H1 (cell line): ENCODE data around the gene FPGS. TPM values are rescaled to one million over a fixed set of nuclear protein-coding genes. Genes with fewer than 3 reads are reported as not detected.

Source experiments
- CTCF ChIA-PET: fragments of 300-600 bp; sonication (Branson Sonifier 250); formaldehyde crosslinking; loops from one replicate; lab custom pipeline; 2021; ENCODE audit not compliant: partially characterized antibody; lab: Charles Lee
- POLR2A ChIA-PET: fragments of 300-600 bp; sonication (Branson Sonifier 250); formaldehyde crosslinking; loops from one replicate; lab custom pipeline; 2021; ENCODE audit warnings: inconsistent platforms; ENCODE audit not compliant: partially characterized antibody; lab: Charles Lee
- DNase-seq, 2 experiments: peaks; one replicate each; pipeline versions ENCODE4 v3.0.0 to v3.0.0-alpha.2; 2010 to 2022; ENCODE audit warnings: low spot score in 2 of 2, low read depth in 1 of 2, mixed read lengths in 1 of 2
- FAIRE-seq: peaks from 2 replicates; lab custom pipeline; 2011; peaks lifted over from hg19 to GRCh38; lab: Jason Lieb, UNC
- H2AFZ ChIP-seq: 2 replicates; pipeline ENCODE4 v1.8.1; 2012; ENCODE audit warnings: low read length, inconsistent platforms
- H2AK5ac ChIP-seq: 2 replicates; pipeline ENCODE4 v1.6.1; 2013; ENCODE audit warnings: low read depth, low read length
- H2BK120ac ChIP-seq: replicated peaks from 2 replicates; pipeline ENCODE3; 2013; ENCODE audit warnings: low read depth, low read length, inconsistent platforms
- H2BK12ac ChIP-seq: 2 replicates; pipeline ENCODE4 v1.6.1; 2013; ENCODE audit warnings: low read depth, low read length
- H2BK15ac ChIP-seq: 2 replicates; pipeline ENCODE4 v1.6.1; 2013; ENCODE audit warnings: low read length
- H2BK20ac ChIP-seq: 2 replicates; pipeline ENCODE4 v1.6.1; 2013; ENCODE audit warnings: low read length
- H2BK5ac ChIP-seq: 2 replicates; pipeline ENCODE4 v1.6.1; 2013; ENCODE audit warnings: low read depth, low read length
- H3K14ac ChIP-seq: 2 replicates; pipeline ENCODE4 v1.6.1; 2013; ENCODE audit warnings: inconsistent platforms; ENCODE audit not compliant: insufficient read length
- H3K18ac ChIP-seq: 2 replicates; pipeline ENCODE4 v1.6.1; 2013; ENCODE audit warnings: low read length; ENCODE audit errors: extremely low read depth
- H3K23ac ChIP-seq: 2 replicates; pipeline ENCODE4 v1.6.1; 2013; ENCODE audit warnings: inconsistent platforms; ENCODE audit not compliant: insufficient read length
- H3K23me2 ChIP-seq: 2 replicates; pipeline ENCODE4 v1.6.1; 2013; ENCODE audit warnings: low read depth, low read length
- H3K27ac ChIP-seq: 2 replicates; pipeline ENCODE4 v1.6.1; 2011; ENCODE audit warnings: low read depth, low read length, inconsistent platforms
- H3K27me3 ChIP-seq, 4 experiments: replicated peaks in 1 of 4; 1 replicate in 1 of 4; 2 replicates in 3 of 4; pipeline versions ENCODE4 v1.6.1 to v1.8.1; 2011 to 2013; ENCODE audit warnings: low read length in 3 of 4, mild to moderate bottlenecking in 3 of 4, inconsistent platforms in 2 of 4, mixed read lengths in 2 of 4, moderate library complexity in 1 of 4; ENCODE audit not compliant: control insufficient read depth in 3 of 4, insufficient read depth in 3 of 4; ENCODE audit errors: extremely low read depth in 1 of 4
- H3K36me3 ChIP-seq, 4 experiments: 2 replicates each; pipeline versions ENCODE4 v1.6.1 to v1.8.1; 2011 to 2013; ENCODE audit warnings: mild to moderate bottlenecking in 4 of 4, low read length in 3 of 4, moderate library complexity in 2 of 4, control low read depth in 1 of 4, inconsistent platforms in 1 of 4; ENCODE audit not compliant: insufficient read depth in 4 of 4, control insufficient read depth in 2 of 4
- H3K4ac ChIP-seq: replicated peaks from 2 replicates; pipeline ENCODE3; 2013; ENCODE audit warnings: low read length, low read depth, mixed read lengths, inconsistent platforms; ENCODE audit not compliant: insufficient read length
- H3K4me1 ChIP-seq, 4 experiments: replicated peaks in 1 of 4; 1 replicate in 1 of 4; 2 replicates in 3 of 4; pipeline versions ENCODE4 v1.6.1 to v1.8.1; 2011 to 2013; ENCODE audit warnings: low read length in 3 of 4, inconsistent platforms in 2 of 4, mixed read lengths in 1 of 4; ENCODE audit not compliant: insufficient read depth in 4 of 4, control insufficient read depth in 3 of 4
- H3K4me2 ChIP-seq, 2 experiments: 2 replicates each; pipeline versions ENCODE4 v1.6.1 to v1.8.1; 2011 to 2013; ENCODE audit warnings: low read depth in 2 of 2, low read length in 2 of 2, control low read depth in 1 of 2, inconsistent platforms in 1 of 2, mild to moderate bottlenecking in 1 of 2; ENCODE audit not compliant: insufficient read depth in 1 of 2
- H3K4me3 ChIP-seq, 4 experiments: fragments of 200-600, 300-600 bp in 1 of 4; sonication (generic), shearing (Covaris generic), sonication (Bioruptor Twin) in 1 of 4; 2 replicates each; pipeline versions ENCODE4 v1.5.1 to v1.8.1; 2011 to 2016; ENCODE audit warnings: low read length in 4 of 4, low read depth in 3 of 4, control low read depth in 2 of 4, inconsistent platforms in 2 of 4, mild to moderate bottlenecking in 2 of 4, mixed read lengths in 1 of 4, moderate library complexity in 1 of 4; ENCODE audit not compliant: insufficient read depth in 2 of 4; ENCODE audit errors: extremely low read depth in 1 of 4
- H3K56ac ChIP-seq: replicated peaks from 2 replicates; pipeline ENCODE3; 2013; ENCODE audit warnings: low read depth, mild to moderate bottlenecking, mixed read lengths, low read length, inconsistent platforms; ENCODE audit not compliant: insufficient read length
- H3K79me1 ChIP-seq: 2 replicates; pipeline ENCODE4 v1.6.1; 2013; ENCODE audit warnings: low read depth, low read length, control low read depth
- H3K79me2 ChIP-seq, 2 experiments: 2 replicates each; pipeline versions ENCODE4 v1.6.1 to v1.8.1; 2012 to 2013; ENCODE audit warnings: low read length in 2 of 2, mild to moderate bottlenecking in 2 of 2, inconsistent platforms in 1 of 2; ENCODE audit not compliant: insufficient read depth in 2 of 2, control insufficient read depth in 1 of 2
- H3K9ac ChIP-seq, 4 experiments: replicated peaks in 1 of 4; 1 replicate in 1 of 4; 2 replicates in 3 of 4; pipeline versions ENCODE4 v1.6.1 to v1.8.1; 2011 to 2013; ENCODE audit warnings: low read depth in 3 of 4, low read length in 3 of 4, control low read depth in 2 of 4, mild to moderate bottlenecking in 2 of 4, moderate library complexity in 2 of 4, inconsistent platforms in 1 of 4; ENCODE audit errors: extremely low read depth in 1 of 4
- H3K9me3 ChIP-seq, 2 experiments: 2 replicates each; pipeline versions ENCODE4 v1.6.1 to v1.8.1; 2012 to 2013; ENCODE audit warnings: mild to moderate bottlenecking in 2 of 2, moderate library complexity in 2 of 2, control low read depth in 1 of 2, inconsistent platforms in 1 of 2, low read depth in 1 of 2, low read length in 1 of 2, mixed read lengths in 1 of 2; ENCODE audit not compliant: insufficient read depth in 2 of 2
- H4K20me1 ChIP-seq, 2 experiments: replicated peaks in 1 of 2; 2 replicates each; pipeline versions ENCODE3 to v1.8.1; 2011 to 2013; ENCODE audit warnings: inconsistent platforms in 2 of 2, low read length in 2 of 2, mild to moderate bottlenecking in 1 of 2; ENCODE audit not compliant: insufficient read depth in 2 of 2, control insufficient read depth in 1 of 2
- H4K5ac ChIP-seq: 2 replicates; pipeline ENCODE4 v1.6.1; 2013; ENCODE audit warnings: low read length, low read depth, mixed read lengths, inconsistent platforms; ENCODE audit not compliant: insufficient read length
- H4K8ac ChIP-seq: 2 replicates; pipeline ENCODE4 v1.8.0; 2013; ENCODE audit warnings: mild to moderate bottlenecking, moderate library complexity, low read length, inconsistent platforms; ENCODE audit not compliant: insufficient read depth; ENCODE audit errors: extremely low read depth
- H4K91ac ChIP-seq: replicated peaks from 2 replicates; pipeline ENCODE3; 2013; ENCODE audit warnings: low read length, mixed read lengths, inconsistent platforms; ENCODE audit not compliant: insufficient read length
- CHD1 ChIP-seq: IDR thresholded peaks from 2 replicates; pipeline ENCODE4 v1.6.1; 2012; ENCODE audit warnings: low read depth, low read length, improper control_type of control experiment
- HDAC2 ChIP-seq, 2 experiments: fragments of 300-600 bp in 1 of 2; sonication (generic) in 1 of 2; IDR thresholded peaks; 2 replicates each; pipeline ENCODE4 v1.6.1; 2011 to 2012; ENCODE audit warnings: low read depth in 2 of 2, low read length in 2 of 2, mild to moderate bottlenecking in 2 of 2, moderate library complexity in 2 of 2, borderline replicate concordance in 1 of 2, inconsistent platforms in 1 of 2
- TAF1 ChIP-seq: IDR thresholded peaks from 2 replicates; pipeline ENCODE4 v1.6.1; 2011; ENCODE audit warnings: mild to moderate bottlenecking, low read depth, low read length
- TBP ChIP-seq: IDR thresholded peaks from 2 replicates; pipeline ENCODE4 v1.6.1; 2011; ENCODE audit warnings: low read depth, low read length, improper control_type of control experiment
- TEAD4 ChIP-seq: IDR thresholded peaks from 2 replicates; pipeline ENCODE4 v1.6.1; 2012; ENCODE audit warnings: low read depth, low read length, inconsistent platforms, mixed read lengths
- WGBS, 2 experiments: shearing (Covaris generic) in 1 of 2; methylation state at CpG; one replicate each; pipeline versions ENCODE4 v1.1.6 to v1.1.7; 2013 to 2015; ENCODE audit warnings: low lambda C conversion rate in 2 of 2, mixed read lengths in 2 of 2, inconsistent platforms in 1 of 2, low coverage in 1 of 2, missing lambda C conversion rate in 1 of 2; ENCODE audit not compliant: insufficient replicate concordance in 2 of 2, insufficient coverage in 1 of 2, insufficient read length in 1 of 2; ENCODE audit errors: extremely low coverage in 1 of 2, missing lambda C conversion rate in 1 of 2; 5-methylcytosine and 5-hydroxymethylcytosine counted together
- polyA plus RNA-seq, 7 experiments: library from polyadenylated mRNA; depleted of rRNA in 3 of 7; stranded (reverse) in 5 of 7; unstranded in 2 of 7; fragments of >200 nt in 5 of 7; fragments of 200-250 nt in 2 of 7; gene quantifications; 1 replicate in 5 of 7; 2 replicates in 1 of 7; 4 replicates in 1 of 7; pipeline versions ENCODE4 v1.2.1 to v1.2.3, GENCODE V29; 2011 to 2013; ENCODE audit warnings: missing spikeins in 2 of 7, mixed read lengths in 2 of 7
- total RNA-seq: library from RNA; stranded (reverse); fragmentation: NEBNext Ultra II Directional; extraction: Animal tissue kit (Norgen Biotek cat#: 25700); gene quantifications from 2 replicates; pipeline ENCODE4 v1.2.1, GENCODE V29; 2021

FPGS gene
- total and polyA plus RNA-seq, 2 of the 8 experiments (the other 6 are each of a cell fraction or from before 2014, with no cell fraction given): 62.4 to 83.0 TPM

DNA sequence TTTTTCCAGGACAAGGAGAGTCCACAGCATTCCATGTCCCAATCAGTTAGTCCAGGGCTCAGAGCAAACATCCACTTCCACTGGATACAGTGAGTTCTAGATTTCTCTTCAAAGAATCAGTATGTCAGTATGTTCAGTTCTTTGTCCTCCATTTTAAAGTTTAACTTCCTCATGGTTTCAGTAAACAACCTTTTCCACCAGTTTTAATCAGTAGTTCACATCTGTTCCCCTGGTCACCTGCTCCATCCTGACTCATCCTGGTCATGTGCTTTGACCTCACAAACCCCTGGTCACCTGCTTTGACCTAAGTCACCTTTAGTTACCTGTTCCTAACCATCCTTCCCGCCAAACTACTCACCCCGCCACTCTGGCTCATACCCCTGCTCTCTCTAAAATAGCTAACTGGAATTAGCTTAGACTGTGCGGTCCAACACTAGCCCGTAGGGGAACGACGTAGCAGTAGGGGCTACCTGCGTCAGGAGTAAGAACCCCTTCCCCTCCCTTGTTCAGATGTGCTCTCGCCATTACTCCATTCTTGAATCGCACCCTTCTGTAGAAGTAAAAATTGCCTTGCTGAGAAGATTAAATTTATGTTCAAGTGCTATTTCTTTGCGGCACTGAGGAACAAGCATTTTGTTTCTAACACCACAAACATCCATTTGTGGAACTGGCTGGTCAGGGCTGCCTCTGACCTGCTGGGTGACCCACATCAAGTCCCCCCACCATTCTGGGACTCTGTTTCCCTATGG is 46.2 kb downstream of the FPGS start:
- CTCF ChIA-PET: interaction anchor here (0.9 kb wide), 1 partner anchor 20 kb away, joined by 3 read pairs; no protein-coding TSS in a partner anchor
- no peak overlapping the region for H3K4ac ChIP-seq
- no peak for FAIRE-seq

More for the DNA sequence above, 46.2 kb downstream of the FPGS start:
- no peak overlapping the region for H2AFZ ChIP-seq
- H2BK15ac ChIP-seq: no peak overlapping the region
- H3K27ac ChIP-seq: no peak overlapping the region
- H3K4me2 ChIP-seq: no peak overlapping the region
- H2BK20ac ChIP-seq: no peak overlapping the region
- no peak overlapping the region for H3K14ac ChIP-seq
- no peak overlapping the region for H3K23ac ChIP-seq
- 0 out of 2 replicates have a peak overlapping the region, but pooled peaks have one; percentile 39 for H2AK5ac ChIP-seq
- no peak overlapping the region for H2BK5ac ChIP-seq
- H3K36me3 ChIP-seq: no peaks in the 10 kb centered on the region
- H3K56ac ChIP-seq: no peak overlapping the region
- H3K18ac ChIP-seq: no peak overlapping the region
- H3K79me1 ChIP-seq: no peaks in the 10 kb centered on the region
- H4K5ac ChIP-seq: no peak overlapping the region
- H4K8ac ChIP-seq: no peak overlapping the region
- DNase-seq: no peak
- peak overlapping the region in 1 of 4 experiments; percentile 10; a peak in 1 of 7 replicates for H3K9ac ChIP-seq
- no peak for TF ChIP-seq TEAD4
- no peak for TF ChIP-seq CHD1
- TF ChIP-seq TBP: no peak
- TF ChIP-seq TAF1: no peak
- no peak for TF ChIP-seq HDAC2 (IDR thresholded peaks at IDR 0.05; ENCODE audit: borderline replicate concordance in 1 of 2, low read depth in 2 of 2, low read length in 2 of 2)
- peaks cover 0 to 9% (median 5%) of the 10 kb centered on the region in 4 experiments; a peak in 6 of 7 replicates for H3K4me1 ChIP-seq
- no peak overlapping the region for H4K91ac ChIP-seq
- H3K23me2 ChIP-seq: no peaks in the 10 kb centered on the region
- POLR2A ChIA-PET: no interaction called here
- H3K79me2 ChIP-seq: no peaks in the 10 kb centered on the region
- H3K4me3 ChIP-seq: no peak overlapping the region
- no peaks in the 10 kb centered on the region for H3K27me3 ChIP-seq
- H2BK120ac ChIP-seq: no peak overlapping the region
- H2BK12ac ChIP-seq: no peak overlapping the region
- no peaks in the 10 kb centered on the region for H4K20me1 ChIP-seq
- no peaks in the 10 kb centered on the region for H3K9me3 ChIP-seq
- 91% methylated on average over 10 of the region's 10 CpGs; no CpG with 5 or more reads in 1 of the 2 experiments for WGBS, 2 experiments
